ENCODE data around the gene TCF15. TPM values are rescaled to one million over a fixed set of nuclear protein-coding genes. Genes with fewer than 3 reads are reported as not detected.

TCF15 gene
- total and polyA plus RNA-seq, 2 of the 13 experiments (the other 11 are each of a cell fraction or from before 2014, with no cell fraction given): not detected

DNA sequence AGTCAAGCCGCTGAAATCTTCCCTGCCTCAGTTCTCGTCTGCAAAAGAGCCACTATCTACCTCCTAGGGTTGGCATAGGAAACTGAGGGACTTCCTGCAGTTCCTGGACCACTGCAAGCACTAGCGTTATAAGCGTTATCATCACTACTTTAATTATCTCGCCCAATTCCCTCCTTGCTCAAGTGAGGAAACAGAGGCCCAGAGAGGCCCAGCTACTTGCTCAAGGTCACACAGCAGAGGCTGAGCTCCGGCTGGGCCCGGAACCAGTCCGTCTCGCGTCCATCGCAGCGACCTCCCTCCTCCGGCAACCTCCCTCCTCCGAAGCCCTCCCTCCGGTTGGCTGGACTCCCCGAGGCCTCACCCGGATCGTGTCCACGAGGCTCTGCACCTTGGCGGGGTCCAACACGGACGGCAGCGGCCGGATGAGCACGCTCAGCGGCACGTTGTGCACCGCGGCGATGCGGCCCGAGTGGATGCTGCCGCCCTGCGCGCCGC is 42.6 kb upstream of the TCF15 start (continued):
- TF ChIP-seq, protein P1, sequence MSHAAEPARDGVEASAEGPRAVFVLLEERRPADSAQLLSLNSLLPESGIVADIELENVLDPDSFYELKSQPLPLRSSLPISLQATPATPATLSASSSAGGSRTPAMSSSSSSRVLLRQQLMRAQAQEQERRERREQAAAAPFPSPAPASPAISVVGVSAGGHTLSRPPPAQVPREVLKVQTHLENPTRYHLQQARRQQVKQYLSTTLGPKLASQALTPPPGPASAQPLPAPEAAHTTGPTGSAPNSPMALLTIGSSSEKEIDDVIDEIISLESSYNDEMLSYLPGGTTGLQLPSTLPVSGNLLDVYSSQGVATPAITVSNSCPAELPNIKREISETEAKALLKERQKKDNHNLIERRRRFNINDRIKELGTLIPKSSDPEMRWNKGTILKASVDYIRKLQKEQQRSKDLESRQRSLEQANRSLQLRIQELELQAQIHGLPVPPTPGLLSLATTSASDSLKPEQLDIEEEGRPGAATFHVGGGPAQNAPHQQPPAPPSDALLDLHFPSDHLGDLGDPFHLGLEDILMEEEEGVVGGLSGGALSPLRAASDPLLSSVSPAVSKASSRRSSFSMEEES (CRISPR knock-in tag; IDR thresholded peaks at IDR 0.05): no peak
- TF ChIP-seq, protein P2, sequence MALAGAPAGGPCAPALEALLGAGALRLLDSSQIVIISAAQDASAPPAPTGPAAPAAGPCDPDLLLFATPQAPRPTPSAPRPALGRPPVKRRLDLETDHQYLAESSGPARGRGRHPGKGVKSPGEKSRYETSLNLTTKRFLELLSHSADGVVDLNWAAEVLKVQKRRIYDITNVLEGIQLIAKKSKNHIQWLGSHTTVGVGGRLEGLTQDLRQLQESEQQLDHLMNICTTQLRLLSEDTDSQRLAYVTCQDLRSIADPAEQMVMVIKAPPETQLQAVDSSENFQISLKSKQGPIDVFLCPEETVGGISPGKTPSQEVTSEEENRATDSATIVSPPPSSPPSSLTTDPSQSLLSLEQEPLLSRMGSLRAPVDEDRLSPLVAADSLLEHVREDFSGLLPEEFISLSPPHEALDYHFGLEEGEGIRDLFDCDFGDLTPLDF (CRISPR knock-in tag; IDR thresholded peaks at IDR 0.05): no peak
- TF ChIP-seq PRMT3 (CRISPR knock-in tag; IDR thresholded peaks at IDR 0.05; ENCODE audit: borderline replicate concordance, low read depth): no peak
- TF ChIP-seq, protein P3, sequence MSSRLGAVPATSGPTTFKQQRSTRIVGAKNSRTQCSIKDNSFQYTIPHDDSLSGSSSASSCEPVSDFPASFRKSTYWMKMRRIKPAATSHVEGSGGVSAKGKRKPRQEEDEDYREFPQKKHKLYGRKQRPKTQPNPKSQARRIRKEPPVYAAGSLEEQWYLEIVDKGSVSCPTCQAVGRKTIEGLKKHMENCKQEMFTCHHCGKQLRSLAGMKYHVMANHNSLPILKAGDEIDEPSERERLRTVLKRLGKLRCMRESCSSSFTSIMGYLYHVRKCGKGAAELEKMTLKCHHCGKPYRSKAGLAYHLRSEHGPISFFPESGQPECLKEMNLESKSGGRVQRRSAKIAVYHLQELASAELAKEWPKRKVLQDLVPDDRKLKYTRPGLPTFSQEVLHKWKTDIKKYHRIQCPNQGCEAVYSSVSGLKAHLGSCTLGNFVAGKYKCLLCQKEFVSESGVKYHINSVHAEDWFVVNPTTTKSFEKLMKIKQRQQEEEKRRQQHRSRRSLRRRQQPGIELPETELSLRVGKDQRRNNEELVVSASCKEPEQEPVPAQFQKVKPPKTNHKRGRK (CRISPR knock-in tag; IDR thresholded peaks at IDR 0.05): no peak
- peak; percentile 10; the same call in 1 of the 2 replicates for TF ChIP-seq ZNF773 (CRISPR knock-in tag; IDR thresholded peaks at IDR 0.05; ENCODE audit: borderline replicate concordance)
- no peak for TF ChIP-seq ZNF335 (CRISPR knock-in tag; IDR thresholded peaks at IDR 0.05)
- no peak for TF ChIP-seq NFE2L2 (IDR thresholded peaks at IDR 0.05; ENCODE audit: low read length)
- TF ChIP-seq MXD4 (CRISPR knock-in tag; IDR thresholded peaks at IDR 0.05): no peak
- 0 out of 2 replicates have a peak, but pooled peaks have one; percentile 26 for TF ChIP-seq SRY (CRISPR knock-in tag; IDR thresholded peaks at IDR 0.05)
- TF ChIP-seq SMAD1 (CRISPR knock-in tag; IDR thresholded peaks at IDR 0.05; ENCODE audit: borderline replicate concordance, low read depth): no peak
- no peak for TF ChIP-seq ZNF33A (CRISPR knock-in tag; IDR thresholded peaks at IDR 0.05; ENCODE audit: borderline replicate concordance)
- TF ChIP-seq, protein P4, sequence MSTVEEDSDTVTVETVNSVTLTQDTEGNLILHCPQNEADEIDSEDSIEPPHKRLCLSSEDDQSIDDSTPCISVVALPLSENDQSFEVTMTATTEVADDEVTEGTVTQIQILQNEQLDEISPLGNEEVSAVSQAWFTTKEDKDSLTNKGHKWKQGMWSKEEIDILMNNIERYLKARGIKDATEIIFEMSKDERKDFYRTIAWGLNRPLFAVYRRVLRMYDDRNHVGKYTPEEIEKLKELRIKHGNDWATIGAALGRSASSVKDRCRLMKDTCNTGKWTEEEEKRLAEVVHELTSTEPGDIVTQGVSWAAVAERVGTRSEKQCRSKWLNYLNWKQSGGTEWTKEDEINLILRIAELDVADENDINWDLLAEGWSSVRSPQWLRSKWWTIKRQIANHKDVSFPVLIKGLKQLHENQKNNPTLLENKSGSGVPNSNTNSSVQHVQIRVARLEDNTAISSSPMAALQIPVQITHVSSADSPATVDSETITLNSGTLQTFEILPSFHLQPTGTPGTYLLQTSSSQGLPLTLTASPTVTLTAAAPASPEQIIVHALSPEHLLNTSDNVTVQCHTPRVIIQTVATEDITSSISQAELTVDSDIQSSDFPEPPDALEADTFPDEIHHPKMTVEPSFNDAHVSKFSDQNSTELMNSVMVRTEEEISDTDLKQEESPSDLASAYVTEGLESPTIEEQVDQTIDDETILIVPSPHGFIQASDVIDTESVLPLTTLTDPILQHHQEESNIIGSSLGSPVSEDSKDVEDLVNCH (CRISPR knock-in tag; IDR thresholded peaks at IDR 0.05): no peak
- TF ChIP-seq, protein P5, sequence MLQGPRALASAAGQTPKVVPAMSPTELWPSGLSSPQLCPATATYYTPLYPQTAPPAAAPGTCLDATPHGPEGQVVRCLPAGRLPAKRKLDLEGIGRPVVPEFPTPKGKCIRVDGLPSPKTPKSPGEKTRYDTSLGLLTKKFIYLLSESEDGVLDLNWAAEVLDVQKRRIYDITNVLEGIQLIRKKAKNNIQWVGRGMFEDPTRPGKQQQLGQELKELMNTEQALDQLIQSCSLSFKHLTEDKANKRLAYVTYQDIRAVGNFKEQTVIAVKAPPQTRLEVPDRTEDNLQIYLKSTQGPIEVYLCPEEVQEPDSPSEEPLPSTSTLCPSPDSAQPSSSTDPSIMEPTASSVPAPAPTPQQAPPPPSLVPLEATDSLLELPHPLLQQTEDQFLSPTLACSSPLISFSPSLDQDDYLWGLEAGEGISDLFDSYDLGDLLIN (CRISPR knock-in tag; IDR thresholded peaks at IDR 0.05; ENCODE audit: borderline replicate concordance): no peak
- no peak for TF ChIP-seq REL (CRISPR knock-in tag; conservative IDR thresholded peaks at IDR 0.05)
- no peak; the same call in 1 of the 2 replicates for TF ChIP-seq ZNF263 (CRISPR knock-in tag; IDR thresholded peaks at IDR 0.05)
- TF ChIP-seq ZNF431 (CRISPR knock-in tag; IDR thresholded peaks at IDR 0.05; ENCODE audit: borderline replicate concordance, low read depth): no peak
- TF ChIP-seq ZNF557 (CRISPR knock-in tag; IDR thresholded peaks at IDR 0.05): 0 out of 2 replicates have a peak, but pooled peaks have one; percentile 4
- TF ChIP-seq ZNF17 (CRISPR knock-in tag; IDR thresholded peaks at IDR 0.05): no peak
- TF ChIP-seq ZNF282 (IDR thresholded peaks at IDR 0.05; ENCODE audit: partially characterized antibody): no peak
- TF ChIP-seq, protein P6, sequence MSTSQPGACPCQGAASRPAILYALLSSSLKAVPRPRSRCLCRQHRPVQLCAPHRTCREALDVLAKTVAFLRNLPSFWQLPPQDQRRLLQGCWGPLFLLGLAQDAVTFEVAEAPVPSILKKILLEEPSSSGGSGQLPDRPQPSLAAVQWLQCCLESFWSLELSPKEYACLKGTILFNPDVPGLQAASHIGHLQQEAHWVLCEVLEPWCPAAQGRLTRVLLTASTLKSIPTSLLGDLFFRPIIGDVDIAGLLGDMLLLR (CRISPR knock-in tag; IDR thresholded peaks at IDR 0.05): no peak
- no peak; the same call in 1 of the 2 replicates for TF ChIP-seq ARHGAP35 (CRISPR knock-in tag; IDR thresholded peaks at IDR 0.05; ENCODE audit: borderline replicate concordance)
- TF ChIP-seq STAT5B (CRISPR knock-in tag; IDR thresholded peaks at IDR 0.05): no peak
- no peak for TF ChIP-seq U2AF2 (IDR thresholded peaks at IDR 0.05; ENCODE audit: low read depth, low read length)

Data from HepG2 (cell line).